ENCODE measurements around the gene CAPZA2. TPM values are rescaled to one million over a fixed set of nuclear protein-coding genes. Genes with fewer than 3 reads are reported as not detected.

CAPZA2 gene
- total and polyA plus RNA-seq, 9 of the 15 experiments (the other 6 are each of a cell fraction or from before 2014, with no cell fraction given), result 67.0 to 524 (median 176) TPM

GRCh38 chr7:116953906-116954838 is 91.8 kb downstream of the CAPZA2 start (continued):
- TF ChIP-seq TEAD2 (tag; IDR thresholded peaks at IDR 0.05) (peak; percentile 72), RAD51 (IDR thresholded peaks at IDR 0.05; ENCODE audit: borderline replicate concordance, low read depth) (peak; percentile 27; the same call in 1 of the 2 replicates), ELK1 (CRISPR knock-in tag; IDR thresholded peaks at IDR 0.05) (no peak), NBN (IDR thresholded peaks at IDR 0.05; ENCODE audit: low read depth) (peak; percentile 77; the same call in 1 of the 2 replicates), ZFX (CRISPR knock-in tag; IDR thresholded peaks at IDR 0.05) (peak; percentile 71), LEF1 (IDR thresholded peaks at IDR 0.05) (0 out of 2 replicates have a peak, but pooled peaks have one; percentile 43), ZNF324 (CRISPR knock-in tag; IDR thresholded peaks at IDR 0.05) (no peak), MAZ (CRISPR knock-in tag; conservative IDR thresholded peaks at IDR 0.05 in 1 of 2, IDR thresholded peaks at IDR 0.05 in 1 of 2) (peak; percentile 67 to 83), CCNT2 (IDR thresholded peaks at IDR 0.05; ENCODE audit: borderline replicate concordance, extremely low read depth, insufficient read length, low read depth, low read length) (peak; percentile 93), TBL1XR1 (IDR thresholded peaks at IDR 0.05; ENCODE audit: low read length in 2 of 2) (no peak; a peak in 1 of 4 replicates), MYNN (IDR thresholded peaks at IDR 0.05) (no peak), MYNN (CRISPR knock-in tag; IDR thresholded peaks at IDR 0.05) (no peak), BRD4 (IDR thresholded peaks at IDR 0.05) (peak; percentile 24; the same call in 1 of the 2 replicates), THRAP3 (IDR thresholded peaks at IDR 0.05; ENCODE audit: borderline replicate concordance) (no peak), ZNF639 (CRISPR knock-in tag; conservative IDR thresholded peaks at IDR 0.05 in 1 of 2, IDR thresholded peaks at IDR 0.05 in 1 of 2) (peak in 1 of 2 experiments; percentile 92; a peak in 2 of 4 replicates), RFX1 (IDR thresholded peaks at IDR 0.05) (no peak), POLR2H (tag; IDR thresholded peaks at IDR 0.05; ENCODE audit: low read depth) (peak; percentile 72), GTF2E2 (tag; IDR thresholded peaks at IDR 0.05) (no peak), TRIM25 (IDR thresholded peaks at IDR 0.05; ENCODE audit: borderline replicate concordance) (peak; percentile 74; the same call in 1 of the 2 replicates)
- TF ChIP-seq, protein P1, sequence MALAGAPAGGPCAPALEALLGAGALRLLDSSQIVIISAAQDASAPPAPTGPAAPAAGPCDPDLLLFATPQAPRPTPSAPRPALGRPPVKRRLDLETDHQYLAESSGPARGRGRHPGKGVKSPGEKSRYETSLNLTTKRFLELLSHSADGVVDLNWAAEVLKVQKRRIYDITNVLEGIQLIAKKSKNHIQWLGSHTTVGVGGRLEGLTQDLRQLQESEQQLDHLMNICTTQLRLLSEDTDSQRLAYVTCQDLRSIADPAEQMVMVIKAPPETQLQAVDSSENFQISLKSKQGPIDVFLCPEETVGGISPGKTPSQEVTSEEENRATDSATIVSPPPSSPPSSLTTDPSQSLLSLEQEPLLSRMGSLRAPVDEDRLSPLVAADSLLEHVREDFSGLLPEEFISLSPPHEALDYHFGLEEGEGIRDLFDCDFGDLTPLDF (CRISPR knock-in tag; IDR thresholded peaks at IDR 0.05), result no peak

All from K562 (cell line).